Colonic mucosa (tissue), 4 donors: ENCODE measurements around the gene CIDEC. TPM values are rescaled to one million over a fixed set of nuclear protein-coding genes. Genes with fewer than 3 reads are reported as not detected.
"Not testable (repeated sequence)": the region's sequence is repeated elsewhere in the genome, so short reads cannot be mapped to it uniquely, and the experiment has no call there.

ENCODE experiments used
- DNase-seq: peaks from one replicate; pipeline ENCODE4 v3.0.0-alpha.2; 2020
- H3K27ac ChIP-seq: fragments of 200-600 bp; one replicate; pipeline ENCODE4 v1.8.0; 2021
- H3K27me3 ChIP-seq: fragments of 200-600 bp; one replicate; pipeline ENCODE4 v1.8.0; 2021
- H3K36me3 ChIP-seq: fragments of 200-600 bp; one replicate; pipeline ENCODE4 v1.8.0; 2021
- H3K4me1 ChIP-seq: fragments of 200-600 bp; one replicate; pipeline ENCODE4 v1.8.0; 2021; ENCODE audit warnings: mild to moderate bottlenecking
- H3K4me3 ChIP-seq: fragments of 200-600 bp; one replicate; pipeline ENCODE4 v1.8.0; 2021
- H3K9ac ChIP-seq, 2 donors: one replicate each; pipeline ENCODE4 v1.7.0; 2013; ENCODE audit warnings: control low read depth in 2 of 2, low read depth in 2 of 2, low read length in 2 of 2
- H3K9me3 ChIP-seq: fragments of 200-600 bp; one replicate; pipeline ENCODE4 v1.8.0; 2021
- CTCF ChIP-seq: fragments of 200-600 bp; IDR thresholded peaks from one replicate; pipeline ENCODE4 v1.8.0; 2022; ENCODE audit warnings: antibody characterized with exemption, mild to moderate bottlenecking
- intact Hi-C: fragments of 100-400 bp; cut with DNase I; formaldehyde crosslinking; loops from one replicate; pipeline ENCODE4 v1.14.1; 2022
- total RNA-seq, 2 donors: library from RNA; stranded (reverse); fragmentation: NEBNext Ultra II Directional in 1 of 2; extraction: Animal tissue kit (Norgen Biotek cat#: 25700) in 1 of 2; gene quantifications; one replicate each; pipeline ENCODE4 v1.2.1, GENCODE V29; 2021
- donor health status: healthy.
- donor health status: DM: no; HTN: no; CAD: no.
- donor health status: DM: no; HTN: no; CAD: no.

The CIDEC gene
- total RNA-seq, 2 donors from 2014 or later, result 4.5 to 8.9 TPM

DNA sequence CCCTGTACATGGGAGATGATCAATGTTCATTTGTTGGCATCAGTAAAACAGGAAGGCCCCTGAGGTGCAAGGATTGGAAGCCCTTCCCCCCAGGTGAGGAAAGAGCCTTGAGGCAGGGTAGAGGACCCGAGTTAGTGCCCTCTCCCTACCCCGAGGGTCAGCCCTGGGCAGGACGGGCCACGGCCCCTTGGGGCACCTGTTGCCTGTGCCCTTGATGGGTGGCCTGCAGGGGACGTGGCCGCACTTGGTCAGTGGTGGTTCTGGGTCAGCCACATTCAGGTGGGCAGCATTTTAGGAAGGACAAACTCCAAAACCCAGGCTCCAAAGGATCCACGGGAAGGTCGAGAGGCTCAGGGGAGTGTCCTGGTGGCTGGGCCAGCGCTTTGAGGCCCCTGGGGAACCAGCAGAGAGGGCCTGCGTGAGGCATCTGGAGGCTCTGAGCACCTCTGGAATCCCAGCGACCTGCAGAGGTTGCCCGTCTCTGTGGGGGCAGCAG lies 20.5 kb downstream of the CIDEC start:
- intact Hi-C loops, result no loop called here
- no peak for DNase-seq

DNA sequence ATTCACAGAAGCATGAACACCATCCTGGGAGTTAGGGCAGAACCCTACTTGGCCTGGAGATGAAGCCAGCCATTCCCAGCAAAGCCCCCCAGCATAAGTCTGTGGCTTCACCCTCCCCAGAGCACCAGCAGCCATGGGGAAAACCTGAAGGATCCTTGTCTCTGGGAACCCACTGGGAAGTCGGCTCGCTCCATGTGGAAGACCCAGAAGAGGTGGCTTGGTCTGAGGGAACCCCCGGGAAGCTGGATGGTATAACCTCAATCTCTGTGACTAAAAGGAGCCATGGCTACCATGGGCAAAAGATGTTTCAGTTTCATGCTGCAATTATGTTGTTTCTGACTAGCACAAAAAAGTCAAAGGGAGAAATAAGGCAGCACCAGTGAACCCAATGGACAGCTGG lies 24.5 kb downstream of the CIDEC start:
- Histone ChIP-seq H3K27me3 (no peaks in the 10 kb centered on the region), H3K4me3 (no peak overlapping the region), H3K9me3 (no peaks in the 10 kb centered on the region), H3K27ac (no peak overlapping the region), H3K9ac (no peak overlapping the region), H3K4me1 (no peaks in the 10 kb centered on the region), H3K36me3 (no peaks in the 10 kb centered on the region)
- no peak for DNase-seq
- TF ChIP-seq CTCF, result no peak
- intact Hi-C loops, result no loop called here

More for the DNA sequence above, 20.5 kb downstream of the CIDEC start:
- no peak for TF ChIP-seq CTCF
- H3K27me3 ChIP-seq, result no peaks in the 10 kb centered on the region
- H3K4me3 ChIP-seq, result no peak overlapping the region
- H3K27ac ChIP-seq, result no peak overlapping the region
- no peak overlapping the region for H3K9ac ChIP-seq
- H3K36me3 ChIP-seq, result no peaks in the 10 kb centered on the region
- no peaks in the 10 kb centered on the region for H3K4me1 ChIP-seq
- H3K9me3 ChIP-seq, result no peaks in the 10 kb centered on the region

DNA sequence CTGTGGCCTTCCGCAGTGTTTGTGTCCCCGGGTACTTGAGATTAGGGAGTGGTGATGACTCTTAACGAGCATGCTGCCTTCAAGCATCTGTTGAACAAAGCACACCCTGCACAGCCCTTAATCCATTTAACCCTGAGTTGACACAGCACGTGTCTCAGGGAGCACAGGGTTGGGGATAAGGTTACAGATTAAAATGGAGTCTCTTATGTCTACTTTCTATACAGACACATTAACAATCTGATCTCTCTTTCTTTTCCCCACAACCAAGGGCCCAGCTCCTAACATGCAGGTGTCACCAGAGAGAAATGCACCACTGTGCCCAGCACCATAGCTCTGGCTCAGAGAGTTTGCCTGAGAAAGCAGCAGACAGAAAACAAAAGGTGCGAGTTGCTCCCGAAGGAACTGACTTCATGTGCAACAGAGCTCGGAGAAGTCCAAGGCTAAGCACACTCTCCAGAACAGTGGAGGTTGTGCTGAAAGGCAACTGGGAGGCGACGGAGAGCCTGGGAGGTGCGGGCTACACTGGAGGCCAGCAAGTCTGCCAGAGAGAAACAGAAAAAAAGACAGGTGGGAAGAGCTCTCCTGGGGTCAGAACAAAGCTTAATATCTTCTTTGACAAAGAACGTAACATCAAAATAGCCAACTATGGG lies 25.6 kb downstream of the CIDEC start:
- H3K9me3 ChIP-seq, H3K9ac ChIP-seq, H3K4me3 ChIP-seq, H3K27me3 ChIP-seq, H3K36me3 ChIP-seq, intact Hi-C loops, DNase-seq, H3K27ac ChIP-seq, H3K4me1 ChIP-seq: not testable (repeated sequence)

DNA sequence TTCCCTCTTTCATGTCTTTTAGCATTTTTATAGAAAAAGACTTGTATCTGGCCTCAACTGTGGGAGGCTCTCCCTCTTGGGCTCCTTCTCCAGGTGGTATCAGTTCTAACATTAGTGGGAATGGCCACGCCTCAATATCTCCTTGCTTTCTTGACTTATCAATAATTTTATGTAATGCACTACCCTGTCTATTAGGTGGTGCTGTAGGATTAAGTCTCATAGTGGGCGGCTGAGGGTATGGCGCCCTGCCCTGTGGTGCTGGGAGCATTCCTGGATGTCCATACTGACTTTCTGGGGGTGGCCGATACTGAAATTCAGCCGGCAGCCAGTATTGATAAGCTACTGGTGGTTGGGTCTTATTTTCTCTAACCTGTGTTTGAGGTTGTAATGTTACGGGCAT lies 27.5 kb downstream of the CIDEC start:
- Histone ChIP-seq H3K27ac (no peak overlapping the region), H3K9ac (no peak overlapping the region), H3K27me3 (no peaks in the 10 kb centered on the region), H3K9me3 (no peaks in the 10 kb centered on the region), H3K4me1 (no peaks in the 10 kb centered on the region), H3K36me3 (no peaks in the 10 kb centered on the region), H3K4me3 (no peak overlapping the region)
- TF ChIP-seq CTCF, result no peak
- no peak for DNase-seq
- intact Hi-C loops, result no loop called here

DNA sequence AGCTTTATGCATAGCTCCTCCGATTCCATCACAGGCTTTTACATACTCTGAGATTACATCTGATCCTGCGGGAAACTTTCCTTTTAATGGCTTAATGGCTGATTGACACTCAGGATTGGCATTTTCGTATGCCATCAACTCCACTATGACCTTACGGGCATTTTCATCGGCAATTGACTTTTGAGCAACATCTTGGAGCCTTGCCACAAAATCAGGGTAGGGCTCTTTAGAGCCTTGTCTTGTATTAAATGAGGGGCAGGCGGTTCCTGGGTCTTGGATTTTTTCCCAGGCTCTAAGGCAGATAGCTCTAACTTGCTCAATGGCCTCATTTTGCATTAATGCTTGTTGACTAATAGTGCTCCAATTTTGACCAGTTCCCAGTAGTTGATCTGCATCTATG lies 28.1 kb downstream of the CIDEC start:
- H3K27me3 ChIP-seq, H3K9me3 ChIP-seq, intact Hi-C loops, H3K36me3 ChIP-seq, H3K4me3 ChIP-seq, H3K27ac ChIP-seq, H3K4me1 ChIP-seq, H3K9ac ChIP-seq: not testable (repeated sequence)
- DNase-seq, result peak; percentile 31

- H3K4me1 ChIP-seq, H3K27me3 ChIP-seq, intact Hi-C loops, H3K9ac ChIP-seq, H3K27ac ChIP-seq, H3K36me3 ChIP-seq, H3K4me3 ChIP-seq, DNase-seq, H3K9me3 ChIP-seq: not testable (repeated sequence)
Observed at GRCh38 chr3:9851383-9851782, 28.7 kb downstream of the CIDEC start.

- H3K4me1 ChIP-seq, H3K36me3 ChIP-seq, DNase-seq, H3K9ac ChIP-seq, H3K4me3 ChIP-seq, H3K9me3 ChIP-seq, intact Hi-C loops, H3K27me3 ChIP-seq, H3K27ac ChIP-seq: not testable (repeated sequence)
- peak; percentile 48 for TF ChIP-seq CTCF
Observed at GRCh38 chr3:9848860-9849259, 31.2 kb downstream of the CIDEC start.

DNA sequence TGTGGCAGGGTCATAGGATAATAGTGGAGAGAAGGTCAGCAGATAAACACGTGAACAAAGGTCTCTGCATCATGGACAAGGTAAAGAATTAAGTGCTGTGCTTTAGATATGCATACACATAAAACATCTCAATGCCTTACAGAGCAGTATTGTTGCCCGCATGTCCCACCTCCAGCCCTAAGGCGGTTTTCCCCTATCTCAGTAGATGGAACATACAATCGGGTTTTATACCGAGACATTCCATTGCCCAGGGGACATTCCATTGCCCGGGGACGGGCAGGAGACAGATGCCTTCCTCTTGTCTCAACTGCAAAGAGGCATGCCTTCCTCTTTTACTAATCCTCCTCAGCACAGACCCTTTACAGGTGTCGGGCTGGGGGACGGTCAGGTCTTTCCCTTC lies 32.2 kb downstream of the CIDEC start:
- H3K27me3 ChIP-seq, H3K36me3 ChIP-seq, H3K27ac ChIP-seq, H3K9ac ChIP-seq, intact Hi-C loops, DNase-seq, H3K9me3 ChIP-seq, H3K4me3 ChIP-seq, H3K4me1 ChIP-seq: not testable (repeated sequence)
